HuH-7 (cell line): ENCODE results near the gene ABCG2.

Source experiments
- DNase-seq: peaks from one replicate; pipeline ENCODE4 v3.0.0; 2011; ENCODE audit warnings: low spot score

The ABCG2 gene

GRCh38 chr4:88064410-88064809 is 94.0 kb downstream of the ABCG2 start:
- DNase-seq = no peak

GRCh38 chr4:88063634-88064296 is 94.7 kb downstream of the ABCG2 start:
- no peak for DNase-seq

GRCh38 chr4:88062843-88063242 is 95.6 kb downstream of the ABCG2 start:
- DNase-seq = peak; percentile 17

- DNase-seq = no peak
Measured at GRCh38 chr4:88062311-88062710, 96.1 kb downstream of the ABCG2 start.

GRCh38 chr4:88060431-88060830 is 98.0 kb downstream of the ABCG2 start:
- DNase-seq = no peak

GRCh38 chr4:88059766-88060165 is 98.7 kb downstream of the ABCG2 start:
- DNase-seq = no peak

- no peak for DNase-seq
Measured at GRCh38 chr4:88058295-88058694, 100.1 kb downstream of the ABCG2 start.

GRCh38 chr4:88054901-88055300 is 103.5 kb downstream of the ABCG2 start:
- peak; percentile 38 for DNase-seq

GRCh38 chr4:88054229-88054628 is 104.2 kb downstream of the ABCG2 start:
- no peak for DNase-seq

GRCh38 chr4:88045021-88045420 is 113.4 kb downstream of the ABCG2 start:
- DNase-seq = no peak

GRCh38 chr4:88043586-88044340 is 114.7 kb downstream of the ABCG2 start:
- no peak for DNase-seq

- DNase-seq = no peak
Measured at GRCh38 chr4:88043001-88043400, 115.4 kb downstream of the ABCG2 start.

GRCh38 chr4:88041626-88042025 is 116.8 kb downstream of the ABCG2 start:
- DNase-seq = peak; percentile 6

GRCh38 chr4:88040707-88041106 is 117.7 kb downstream of the ABCG2 start:
- no peak for DNase-seq
